Embryonic facial prominence (tissue), 1 donor: ENCODE measurements around the gene DAND5.

Source experiments
- DNase-seq: peaks from one replicate; pipeline ENCODE4 v3.0.0-alpha.2; 2016; ENCODE audit errors: extremely low spot score

Gene DAND5

DNA sequence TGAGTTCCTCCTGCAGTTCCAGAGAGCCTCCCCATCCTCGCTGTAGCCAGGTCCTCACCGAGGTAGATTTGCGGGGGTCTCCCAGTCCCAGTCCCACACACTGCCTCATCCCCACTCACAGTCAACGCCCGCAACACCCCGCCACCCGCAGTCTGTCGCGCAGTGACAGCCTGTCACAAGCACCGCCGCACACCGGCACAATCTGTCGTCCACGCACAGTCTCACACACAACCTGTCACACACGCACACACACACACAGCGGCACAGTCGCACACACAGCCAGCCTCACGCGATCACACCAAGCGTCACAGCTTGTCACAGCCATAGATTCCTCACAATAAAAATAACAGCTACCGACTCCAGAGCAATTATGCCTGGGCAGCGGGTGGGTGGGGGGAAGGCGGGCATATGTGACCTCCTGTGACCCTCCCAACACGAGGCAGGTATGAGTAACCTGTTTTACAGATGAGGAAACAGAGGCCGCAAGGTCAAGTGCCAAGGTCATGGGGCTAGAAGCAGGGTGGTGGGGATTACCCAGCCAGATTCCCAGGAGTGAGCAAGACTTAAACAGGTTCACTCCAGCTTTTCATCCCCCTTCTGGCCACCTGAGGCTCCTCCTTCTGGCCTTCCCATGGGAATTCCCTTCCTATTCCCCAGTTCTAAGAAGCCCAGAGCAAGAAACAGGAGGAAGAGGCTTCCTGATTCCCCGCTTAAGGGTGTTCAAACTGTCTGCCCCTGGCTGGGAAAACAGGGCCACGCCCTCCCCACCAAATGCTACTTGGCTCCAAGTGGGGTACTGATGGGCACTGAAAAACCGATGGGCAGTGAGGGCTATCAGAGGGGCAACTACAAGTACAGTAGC lies 39.8 kb downstream of the DAND5 start:
- DNase-seq: no peak

- no peak for DNase-seq
Measured at GRCh38 chr19:13010038-13010991, 40.9 kb downstream of the DAND5 start.

DNA sequence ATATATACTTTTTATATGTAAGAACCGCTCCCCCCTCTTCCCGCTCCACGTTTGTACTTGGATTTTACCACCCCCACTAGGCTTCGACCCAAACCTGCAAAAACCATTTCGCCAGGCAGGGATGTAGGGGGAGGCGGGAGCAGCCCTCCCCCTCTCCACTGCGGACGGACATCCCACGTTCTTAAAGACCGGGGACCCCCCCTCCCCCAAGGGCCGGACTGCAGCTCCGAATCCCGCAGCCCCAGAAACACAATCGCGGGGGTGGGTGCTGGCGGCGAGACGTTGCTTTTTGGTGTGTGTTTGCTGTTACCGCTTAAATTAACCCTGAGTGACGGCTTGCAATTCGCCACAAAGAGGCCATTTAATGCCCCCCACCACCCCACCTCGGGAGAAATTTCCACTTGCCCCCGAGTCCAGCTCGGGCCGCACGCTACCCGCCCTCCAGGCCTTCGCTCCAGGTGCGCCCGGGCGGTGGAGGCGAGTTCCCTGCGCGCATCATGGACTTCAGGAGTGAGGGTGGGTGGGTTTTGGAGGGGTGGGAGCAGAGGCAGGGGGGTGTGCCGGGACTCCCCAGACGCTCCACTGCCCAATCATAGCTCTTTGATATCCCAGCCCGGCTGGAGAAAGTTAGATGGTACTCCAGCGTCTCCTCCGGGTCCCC lies 41.7 kb downstream of the DAND5 start:
- DNase-seq: no peak

- no peak for DNase-seq
Measured at GRCh38 chr19:13011653-13012389, 42.4 kb downstream of the DAND5 start.

GRCh38 chr19:13012390-13012689 lies 43.0 kb downstream of the DAND5 start:
- no peak for DNase-seq

GRCh38 chr19:13012690-13013608 lies 43.6 kb downstream of the DAND5 start:
- no peak for DNase-seq

GRCh38 chr19:13013649-13014048 lies 44.3 kb downstream of the DAND5 start:
- no peak for DNase-seq

GRCh38 chr19:13014101-13014920 lies 44.9 kb downstream of the DAND5 start:
- DNase-seq: no peak

DNA sequence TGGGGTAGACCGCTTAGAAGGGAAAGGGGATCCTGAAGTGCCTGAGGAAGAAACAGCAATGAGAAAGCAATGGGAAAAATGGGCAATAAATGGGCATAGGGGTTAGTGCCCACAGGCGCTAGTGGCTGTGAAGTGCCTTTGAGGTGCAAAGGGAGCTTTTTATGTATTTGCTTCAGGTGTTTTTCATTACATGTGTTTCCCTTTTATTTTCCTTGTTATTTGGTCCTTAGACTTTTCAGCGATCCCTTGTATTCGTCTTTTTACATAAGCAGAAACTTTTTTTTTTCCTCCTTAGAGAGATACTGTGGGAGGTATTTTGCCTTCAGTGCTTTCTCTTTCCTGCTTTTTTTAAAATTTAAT lies 45.5 kb downstream of the DAND5 start:
- DNase-seq: no peak

GRCh38 chr19:13015361-13016223 lies 46.2 kb downstream of the DAND5 start:
- no peak for DNase-seq

DNA sequence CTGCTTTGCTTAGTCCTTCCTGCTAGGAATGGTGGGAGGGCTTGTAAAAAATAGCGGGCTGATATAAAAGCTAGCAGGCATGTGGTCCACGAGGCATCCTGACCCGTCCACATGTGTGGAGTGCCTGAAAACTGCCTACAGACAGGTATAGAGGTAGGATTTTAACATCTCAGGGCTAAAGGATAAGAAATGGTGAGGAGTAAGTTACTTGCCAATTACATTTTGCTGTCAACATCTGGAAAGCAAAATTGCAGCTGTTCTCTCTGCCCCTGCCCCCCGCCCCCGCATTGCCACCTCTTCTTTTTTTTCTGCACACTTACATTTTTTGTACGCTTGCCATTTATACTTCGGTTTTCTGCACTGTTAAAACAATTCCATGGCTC lies 46.9 kb downstream of the DAND5 start:
- DNase-seq: no peak

DNA sequence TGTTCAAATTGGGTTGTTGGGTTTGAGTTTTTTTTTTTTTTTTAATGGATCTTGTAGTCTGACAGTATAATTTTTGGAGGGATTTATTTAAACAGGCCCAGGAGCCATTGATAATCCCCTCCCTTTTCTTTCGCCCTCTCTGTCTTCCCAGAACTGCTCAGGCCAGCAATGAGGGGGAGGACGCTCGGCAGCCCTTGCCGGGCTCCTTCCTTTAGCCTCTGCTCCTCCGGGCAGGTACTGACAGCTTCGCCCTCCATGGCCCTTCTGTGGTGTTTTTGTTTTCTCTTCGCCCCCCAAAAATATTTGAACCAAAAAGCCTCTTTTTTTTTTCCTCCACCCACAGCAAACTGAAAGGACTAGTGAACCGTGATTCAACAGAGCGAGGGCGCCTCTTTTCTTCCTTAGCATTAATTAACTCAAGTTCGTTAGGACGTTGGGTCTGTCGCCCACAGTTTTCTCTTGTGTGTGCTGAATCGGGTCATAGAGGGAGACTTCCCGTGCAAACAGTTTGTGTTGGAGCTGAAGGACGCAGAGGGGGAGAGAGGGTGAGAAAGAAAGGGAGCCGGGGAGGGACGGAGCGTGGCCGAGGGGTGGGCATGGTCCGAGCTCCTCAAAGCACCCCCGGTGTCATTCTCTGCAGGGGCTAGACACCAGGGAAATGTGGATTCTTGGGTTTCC lies 47.4 kb downstream of the DAND5 start:
- DNase-seq: no peak

- no peak for DNase-seq
Measured at GRCh38 chr19:13017306-13018034, 48.1 kb downstream of the DAND5 start.

- no peak for DNase-seq
Measured at GRCh38 chr19:13018035-13018914, 48.9 kb downstream of the DAND5 start.

DNA sequence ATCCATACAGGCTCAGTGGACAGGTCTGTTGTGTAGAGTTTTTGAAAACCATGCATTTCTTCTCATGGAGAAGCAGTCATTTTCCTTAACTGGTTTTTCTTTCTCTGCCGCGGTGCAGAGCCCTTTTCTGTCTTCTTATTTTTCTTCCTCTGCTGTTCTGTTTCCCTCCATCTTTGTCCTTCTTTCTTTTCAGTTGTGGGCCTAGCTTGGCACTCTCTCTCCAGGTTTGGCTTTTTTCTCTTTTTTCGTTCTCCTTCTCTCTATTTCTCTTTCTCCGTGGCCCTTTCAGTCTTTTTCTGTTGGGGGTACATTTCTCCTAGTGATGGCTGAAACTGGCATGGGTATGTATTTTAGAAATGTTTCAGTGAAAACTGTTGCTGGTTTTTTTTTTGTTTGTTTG lies 50.0 kb downstream of the DAND5 start:
- DNase-seq: no peak

- no peak for DNase-seq
Measured at GRCh38 chr19:13020002-13020414, 50.6 kb downstream of the DAND5 start.
